LNCaP clone FGC (cell line): ENCODE results near the gene CYB561D2.

ENCODE experiments used
- DNase-seq: peaks from one replicate; pipeline ENCODE4 v3.0.0-alpha.2; 2011; ENCODE audit warnings: low read depth
- H3K4me3 ChIP-seq: 2 replicates; pipeline ENCODE4 v1.5.1; 2011; ENCODE audit warnings: mild to moderate bottlenecking, low read depth, low read length, control low read depth
- CTCF ChIP-seq: IDR thresholded peaks from 2 replicates; pipeline ENCODE4 v1.5.1; 2012; ENCODE audit warnings: mild to moderate bottlenecking; ENCODE audit not compliant: control insufficient read depth, insufficient read depth; ENCODE audit errors: extremely low read depth

Gene CYB561D2

DNA sequence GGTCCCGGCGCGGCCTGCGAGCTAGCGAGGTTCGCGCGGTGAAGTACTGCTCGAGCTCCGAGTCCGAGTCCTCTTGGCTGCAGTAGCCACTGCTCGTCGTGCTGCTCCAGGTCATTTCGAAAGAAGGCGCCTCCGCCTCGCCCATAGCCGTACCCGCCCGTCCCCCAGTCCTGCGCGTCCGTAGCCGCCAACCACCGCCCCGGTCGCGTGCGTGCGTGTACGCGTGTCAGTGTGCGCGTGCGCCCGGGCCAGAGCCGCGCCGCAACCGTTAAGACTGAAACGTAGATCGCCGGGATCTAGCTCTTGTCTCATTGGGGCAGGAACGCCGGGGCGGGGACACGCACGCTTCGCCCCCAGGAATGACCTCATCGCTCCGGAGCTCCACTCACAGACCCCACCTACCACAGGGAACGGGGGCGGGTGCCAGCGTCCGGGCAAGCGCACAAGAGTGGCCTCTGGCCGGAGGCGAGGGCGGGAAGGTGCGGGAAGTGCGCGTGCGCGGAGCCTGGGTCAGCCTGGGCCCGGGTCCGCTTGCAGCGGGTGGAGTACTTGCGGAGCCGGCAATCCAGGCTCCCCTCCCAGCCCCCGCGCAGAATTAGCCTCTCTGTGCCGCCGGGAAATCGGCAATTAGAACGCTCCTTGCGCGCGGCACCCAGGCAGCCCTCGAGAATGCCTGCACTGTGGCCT is 13.3 kb upstream of the CYB561D2 start:
- DNase-seq, result peak; percentile 99
- H3K4me3 ChIP-seq, result peak overlapping the region; percentile 89
- TF ChIP-seq CTCF, result no peak

GRCh38 chr3:50338965-50339364 is 11.7 kb upstream of the CYB561D2 start:
- TF ChIP-seq CTCF, result no peak
- no peak overlapping the region for H3K4me3 ChIP-seq
- no peak for DNase-seq

DNA sequence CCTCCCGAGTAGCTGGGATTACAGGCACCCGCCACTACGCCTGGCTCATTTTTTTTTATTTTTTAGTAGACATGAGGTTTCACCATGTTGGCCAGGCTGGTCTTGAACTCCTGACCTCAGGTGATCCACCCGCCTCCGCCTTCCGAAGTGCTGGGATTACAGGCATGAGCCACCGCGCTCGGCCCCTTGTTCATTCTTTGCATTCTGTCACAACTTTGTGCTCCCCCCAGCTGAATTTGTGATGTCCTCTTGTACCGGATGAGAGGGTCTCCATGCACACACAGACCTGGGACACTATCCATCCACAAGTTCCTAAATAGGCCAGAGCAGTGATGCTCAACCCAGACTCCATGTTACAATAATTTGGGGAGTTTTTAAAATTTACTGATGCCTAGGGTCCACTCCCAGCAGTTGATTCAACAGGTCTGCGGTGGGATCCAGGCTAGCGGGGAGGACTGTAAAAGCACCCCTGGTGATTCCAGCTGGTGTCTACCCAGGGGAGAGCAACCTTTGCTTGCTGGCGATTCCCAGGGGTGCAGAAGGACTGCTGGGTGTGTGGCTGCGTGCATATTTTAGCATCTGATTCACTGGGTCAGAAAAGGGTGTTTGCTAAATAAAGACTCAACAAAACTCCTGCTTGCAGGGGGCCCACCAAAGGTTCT is 11.0 kb upstream of the CYB561D2 start:
- H3K4me3 ChIP-seq, result no peak overlapping the region
- TF ChIP-seq CTCF, result no peak

DNA sequence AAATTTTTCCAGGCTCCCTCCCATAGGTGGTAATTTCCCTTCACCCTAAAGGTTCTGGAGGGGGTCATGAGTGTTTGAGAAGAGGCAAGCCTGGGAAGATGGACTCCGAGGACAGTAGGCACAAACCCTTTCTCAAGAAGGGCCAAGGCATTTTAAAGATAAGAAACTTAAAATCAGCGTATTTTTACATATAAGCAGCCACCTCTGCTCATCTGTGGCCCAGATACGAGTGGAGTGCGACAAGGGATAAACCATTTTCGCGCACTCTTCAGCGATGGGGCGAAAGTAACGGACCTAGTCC is 10.6 kb upstream of the CYB561D2 start:
- no peak overlapping the region for H3K4me3 ChIP-seq

More for the DNA sequence above, 11.0 kb upstream of the CYB561D2 start:
- no peak for DNase-seq

GRCh38 chr3:50340448-50341329 is 10.0 kb upstream of the CYB561D2 start, which contains the start of gene RASSF1:
Gene RASSF1 (minus strand): TSS chr3:50340836. CDS start chr3:50340805, 31 bp downstream.
- no peak for DNase-seq
- TF ChIP-seq CTCF, result no peak
- no peak within 1 kb of the TSS for H3K4me3 ChIP-seq

More for the DNA sequence above, 10.6 kb upstream of the CYB561D2 start:
- DNase-seq, result no peak
- TF ChIP-seq CTCF, result no peak

- DNase-seq, result no peak
- TF ChIP-seq CTCF, result no peak
- no peak overlapping the region for H3K4me3 ChIP-seq
Observed at GRCh38 chr3:50341537-50341936, 9.1 kb upstream of the CYB561D2 start.
